ELR (cell line): Measurements from ENCODE around the gene HSBP1.

Source experiments
- DNase-seq: peaks from one replicate; pipeline ENCODE4 v3.0.0-alpha.2; 2015; ENCODE audit warnings: low read depth

HSBP1 gene

DNA sequence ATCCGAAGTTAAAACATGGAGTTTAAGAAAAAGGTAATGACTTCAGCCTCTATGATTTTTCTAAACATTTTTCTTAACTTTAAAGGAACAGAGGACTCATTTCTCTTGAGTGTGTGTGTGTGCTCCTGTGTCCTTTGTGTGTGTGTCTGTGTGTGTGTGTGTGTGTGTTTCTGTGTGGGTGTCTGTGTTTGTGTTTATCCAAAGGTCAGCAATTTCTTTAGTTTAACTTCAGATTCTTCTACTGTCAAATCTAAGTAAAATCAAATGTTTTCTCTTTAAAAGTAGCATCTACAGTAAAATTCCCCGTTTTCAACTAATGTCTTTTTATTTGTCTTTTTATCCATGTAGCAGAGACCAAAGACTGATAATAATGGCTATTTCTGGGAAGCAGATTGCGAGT, 31.8 kb downstream of the HSBP1 start:
- DNase-seq: no peak

DNA sequence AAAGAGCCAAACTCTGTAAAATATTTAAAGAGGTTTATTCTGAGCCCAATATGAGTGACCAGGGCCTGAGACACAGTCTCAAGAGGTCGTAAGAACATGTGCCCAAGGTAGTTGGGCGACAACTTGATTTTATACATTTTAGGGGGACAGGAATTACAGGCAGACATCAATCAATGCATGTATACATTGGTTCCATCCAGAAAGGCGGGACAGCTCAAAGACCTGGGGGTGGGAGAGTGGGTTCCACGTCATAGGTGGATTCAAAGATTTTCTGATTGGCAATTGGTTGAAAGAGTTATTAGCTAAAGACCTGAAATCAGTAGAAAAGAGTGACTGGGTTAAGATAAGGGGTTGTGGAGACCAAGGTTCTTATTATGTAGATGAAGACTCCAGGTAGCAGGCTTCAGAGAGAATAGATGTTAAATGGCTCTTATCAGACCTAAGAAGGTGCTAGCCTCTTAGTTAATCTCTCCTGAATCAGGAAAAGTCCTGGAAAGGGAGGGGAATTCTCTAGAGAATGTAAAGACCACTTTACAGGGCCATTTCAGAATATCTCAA, 32.4 kb downstream of the HSBP1 start:
- DNase-seq: no peak

DNA sequence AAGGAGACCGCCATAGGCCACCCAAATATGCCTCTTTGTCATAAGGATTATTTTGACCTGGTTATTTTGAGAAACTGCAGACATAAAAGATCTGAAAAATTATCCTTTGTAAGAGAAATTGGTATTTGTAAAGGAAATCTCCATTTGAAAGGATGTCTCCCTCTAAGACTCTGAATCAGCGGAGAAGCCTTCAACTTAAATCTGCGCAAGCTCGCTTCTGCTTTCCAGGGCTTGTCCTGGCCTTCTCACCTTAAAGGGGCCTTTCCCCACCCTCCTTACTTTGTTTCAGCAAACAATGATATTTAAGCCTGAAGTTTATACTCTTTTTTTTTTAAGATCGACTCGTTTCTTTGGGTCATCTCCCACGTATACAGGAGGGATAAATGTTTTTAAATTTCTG, 34.5 kb downstream of the HSBP1 start:
- DNase-seq: no peak

DNA sequence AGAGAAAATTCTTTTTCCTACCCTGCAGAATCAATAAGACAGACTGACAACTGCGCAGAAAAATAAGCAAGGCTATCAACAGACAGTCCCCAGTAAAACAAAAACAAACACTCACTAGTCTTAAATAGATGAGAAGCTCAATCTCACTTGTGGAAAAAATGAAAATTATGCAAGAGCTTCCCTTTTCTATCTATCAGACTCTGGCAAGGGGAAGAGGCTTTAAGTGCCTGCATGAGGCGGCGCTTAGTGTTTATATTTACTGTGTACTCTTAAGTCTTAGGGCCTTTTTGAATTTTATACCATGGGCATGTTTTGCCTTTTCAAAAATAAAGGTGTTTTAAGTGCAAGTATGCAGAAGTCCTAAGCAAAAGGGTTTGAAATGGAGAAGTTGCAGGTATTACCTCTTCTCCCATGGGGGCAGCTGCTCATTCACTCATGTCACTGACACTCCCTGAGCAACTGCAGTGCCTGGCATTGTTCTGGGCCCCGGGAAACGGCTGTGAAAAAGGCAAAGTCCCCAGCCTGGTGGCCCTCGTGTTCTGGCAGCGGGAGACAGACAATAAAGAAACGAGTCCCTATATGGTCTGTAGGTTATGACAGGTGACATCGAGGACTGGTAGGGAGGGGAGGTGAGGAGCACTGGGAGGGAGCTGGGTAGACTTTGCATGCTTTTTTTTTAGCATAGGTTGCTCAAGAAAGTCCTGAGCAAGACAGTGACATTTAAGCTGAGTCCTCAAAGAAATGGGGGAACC, 35.2 kb downstream of the HSBP1 start:
- DNase-seq: no peak

DNA sequence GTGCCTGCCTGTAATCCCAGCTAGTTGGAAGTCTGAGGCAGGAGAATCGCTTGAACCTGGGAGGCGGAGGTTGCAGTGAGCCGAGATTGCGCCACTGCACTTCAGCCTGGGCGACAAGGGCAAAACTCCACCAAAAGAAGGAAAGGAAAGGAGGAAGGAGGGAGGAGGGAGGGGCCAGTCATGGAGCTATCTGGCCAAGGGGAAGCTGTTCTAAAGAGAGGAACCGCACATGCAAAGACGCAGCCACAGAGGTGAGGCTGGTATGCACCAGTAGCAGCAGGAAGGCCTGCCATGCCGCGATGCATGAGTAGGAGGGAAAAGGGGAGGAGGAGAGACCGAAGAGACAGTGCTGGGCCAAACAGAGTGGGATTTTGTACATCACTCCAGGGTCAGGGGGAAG, 35.9 kb downstream of the HSBP1 start:
- no peak for DNase-seq

DNA sequence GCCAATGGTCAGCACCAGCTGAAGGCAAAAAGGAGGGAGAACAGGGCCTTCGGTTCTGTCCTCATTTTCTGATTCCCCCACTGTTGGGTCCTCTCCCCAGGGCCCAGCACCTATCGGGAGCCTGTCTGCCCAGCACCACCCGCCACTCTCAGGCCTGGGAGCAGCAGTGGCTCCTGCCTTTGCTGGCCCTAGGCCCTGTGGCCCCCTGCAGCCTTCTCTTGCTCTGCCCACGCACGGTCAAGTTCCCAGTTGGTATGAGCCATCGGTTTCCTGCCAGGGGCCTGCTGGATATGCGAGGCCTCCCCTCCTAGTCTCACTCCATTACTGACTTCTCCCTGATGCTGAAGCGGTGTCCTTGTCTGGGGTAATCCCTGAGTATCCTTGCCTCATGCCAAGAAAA, 37.5 kb downstream of the HSBP1 start:
- DNase-seq: no peak

DNA sequence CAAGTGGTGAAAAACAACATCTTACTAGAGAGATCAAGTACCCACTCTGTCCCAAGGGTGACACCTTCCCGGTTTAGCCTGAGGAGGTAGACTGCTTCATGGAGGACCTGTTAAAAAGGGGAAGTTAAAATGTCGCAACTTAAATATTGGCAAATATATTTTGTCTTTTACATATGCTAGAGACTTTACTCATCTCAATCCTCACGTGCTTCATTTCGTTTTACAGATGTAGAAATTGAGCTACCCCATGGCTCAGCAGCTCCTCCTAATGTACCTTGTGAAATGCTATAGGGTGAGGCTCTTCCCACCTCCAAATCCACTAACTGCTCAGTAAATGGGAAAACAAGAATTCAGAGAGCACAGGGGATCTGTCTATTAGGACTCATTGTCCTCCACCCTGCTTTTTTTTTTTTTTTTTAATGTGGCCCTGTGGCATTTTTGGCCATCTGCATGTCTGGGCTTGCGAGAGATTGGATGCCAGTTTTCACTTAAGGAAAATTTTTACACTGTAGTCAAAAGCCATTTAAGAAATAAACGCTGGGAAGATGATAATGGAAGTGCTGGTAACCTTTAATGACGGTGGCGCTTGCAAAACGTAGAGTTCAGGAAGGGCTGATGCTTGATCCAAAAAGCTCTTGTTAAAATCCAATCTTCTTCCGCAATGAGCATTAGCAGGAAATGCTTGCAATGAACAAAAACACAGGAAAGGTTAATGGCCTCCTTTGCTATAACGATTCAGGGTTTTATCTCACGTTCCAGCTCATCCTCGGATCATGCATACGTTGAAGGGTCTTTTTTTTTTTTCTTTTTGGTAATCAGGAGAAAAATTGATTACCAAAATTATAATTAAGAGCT, 39.8 kb downstream of the HSBP1 start:
- no peak for DNase-seq

DNA sequence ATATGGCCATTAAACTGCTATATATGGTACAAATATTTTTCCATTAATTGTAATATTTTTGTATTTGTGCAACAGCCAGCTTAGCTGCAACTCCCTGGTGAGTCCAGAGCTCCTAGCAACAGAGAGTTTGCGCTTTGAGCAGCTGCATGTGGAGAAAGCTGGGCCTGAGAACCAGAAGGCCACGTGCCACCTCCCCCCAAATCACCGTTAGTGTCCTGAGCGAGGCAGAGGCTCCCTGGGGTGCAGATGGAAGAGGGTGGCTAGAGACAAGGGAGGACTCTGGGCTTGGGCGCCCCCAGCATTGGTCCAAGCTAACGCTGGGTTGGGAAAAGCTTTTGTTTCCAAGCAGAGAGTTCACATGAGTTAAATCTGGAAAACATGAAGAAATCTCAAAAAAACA, 41.6 kb downstream of the HSBP1 start:
- no peak for DNase-seq

DNA sequence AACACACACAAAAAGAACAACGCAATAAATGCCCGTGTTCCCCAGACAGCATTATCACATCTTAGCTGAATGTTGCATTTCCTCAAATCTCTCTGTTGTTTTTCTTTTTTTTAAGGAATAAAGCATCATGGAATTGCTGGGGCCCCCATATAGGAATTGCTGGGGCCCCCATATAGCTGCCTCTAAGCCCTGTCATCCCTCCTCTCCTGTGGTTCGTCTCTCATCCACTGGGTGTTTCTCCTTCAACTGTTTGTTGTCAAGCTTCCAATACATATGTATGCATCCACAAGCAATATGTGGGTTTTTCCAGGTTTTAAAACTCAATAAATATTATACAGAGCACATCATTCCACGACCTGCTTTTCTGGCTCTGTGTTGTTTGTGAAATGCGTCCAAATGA, 43.2 kb downstream of the HSBP1 start:
- DNase-seq: no peak

DNA sequence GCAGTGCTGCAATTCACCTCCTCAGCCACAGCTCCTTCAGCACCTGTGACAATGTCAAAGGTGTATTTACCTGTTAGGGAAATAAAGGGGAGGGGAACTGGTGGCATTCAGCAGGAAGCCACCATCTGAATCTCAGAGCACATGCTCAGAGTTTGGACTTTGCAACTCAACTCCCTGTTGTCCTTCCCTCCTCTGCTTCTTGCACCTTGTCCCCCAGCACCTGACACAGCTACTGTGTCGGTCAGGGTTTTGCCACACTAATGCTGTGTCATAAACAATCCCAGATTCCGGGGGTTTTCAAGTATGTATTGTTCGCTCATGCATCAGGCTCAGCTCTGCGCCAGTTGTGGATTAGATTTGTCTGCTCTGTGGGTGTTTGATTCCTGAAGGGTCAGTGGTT, 43.7 kb downstream of the HSBP1 start:
- no peak for DNase-seq

DNA sequence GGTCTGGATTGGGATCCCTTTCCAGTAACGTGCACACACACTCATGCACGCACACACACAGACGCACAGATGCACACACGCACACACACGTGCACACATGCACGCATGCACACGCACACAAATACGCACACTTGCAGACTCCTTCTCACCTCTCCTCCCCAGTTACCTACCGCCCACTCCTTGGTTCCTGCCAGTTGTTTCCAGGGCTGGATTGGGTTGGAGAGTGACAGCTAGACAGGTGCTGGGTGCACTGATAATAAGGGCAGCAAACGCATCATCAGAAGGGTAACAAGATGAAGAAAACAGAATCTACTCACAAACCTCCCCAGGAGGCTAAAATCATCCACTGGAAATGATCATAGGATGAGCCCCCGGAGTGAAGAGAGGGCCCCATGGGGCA, 45.0 kb downstream of the HSBP1 start:
- no peak for DNase-seq

DNA sequence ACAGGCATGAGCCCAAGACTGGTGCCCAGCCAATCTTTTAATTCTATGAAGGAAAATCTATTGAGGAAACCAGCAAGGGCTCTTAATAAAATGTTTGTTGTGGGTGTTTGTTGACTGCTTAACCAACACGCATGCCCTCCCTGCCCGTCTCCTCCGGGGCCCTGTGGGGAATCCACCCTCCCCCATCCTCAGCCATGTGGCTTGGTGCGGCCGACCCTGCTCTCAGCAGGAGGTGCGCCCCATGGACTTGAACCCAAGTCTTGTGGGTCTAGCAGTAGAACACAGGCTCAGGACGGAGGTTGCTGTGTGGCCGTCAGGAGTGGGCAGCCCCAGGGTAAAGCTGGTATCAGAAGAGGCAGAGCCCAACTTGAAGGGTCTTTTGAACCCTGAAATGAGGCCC, 46.1 kb downstream of the HSBP1 start:
- no peak for DNase-seq

DNA sequence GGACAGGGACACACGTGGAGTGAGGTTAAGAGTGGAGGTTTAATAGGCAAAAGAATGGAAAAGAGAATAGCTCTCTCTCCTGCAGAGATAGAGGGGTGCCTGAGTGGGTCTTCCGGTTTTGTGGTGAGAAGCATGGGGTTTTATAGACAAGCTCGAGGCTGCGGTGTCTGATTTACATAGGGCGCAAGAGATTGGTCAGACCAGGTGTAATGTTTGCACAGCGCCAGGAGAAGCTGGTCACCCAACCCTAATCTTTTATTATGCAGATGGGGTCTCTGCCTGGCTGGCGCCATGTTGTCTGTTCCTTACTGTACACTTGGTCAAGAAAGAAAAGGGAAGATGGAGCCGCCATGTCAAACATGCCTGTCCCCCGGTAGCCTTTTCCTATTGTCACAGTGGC, 46.6 kb downstream of the HSBP1 start:
- DNase-seq: no peak

DNA sequence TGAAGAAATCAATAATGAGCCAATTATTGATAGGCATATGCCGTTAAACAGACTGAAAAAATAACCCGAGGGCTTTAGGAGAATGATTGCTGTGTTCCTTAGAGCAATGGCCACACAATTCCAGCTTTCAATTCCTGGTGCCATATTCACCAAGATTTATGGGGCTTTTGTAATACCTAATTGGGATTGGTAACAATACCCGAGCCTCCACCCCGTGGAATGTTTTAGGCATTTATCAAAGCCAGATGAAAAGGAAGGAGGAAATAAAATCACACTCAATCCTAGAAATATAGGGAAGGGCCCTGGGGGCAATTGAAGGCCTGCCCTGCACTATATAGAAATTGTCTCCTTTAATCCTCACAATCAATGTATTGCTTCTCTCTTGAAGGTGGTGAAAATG, 49.0 kb downstream of the HSBP1 start:
- no peak for DNase-seq

DNA sequence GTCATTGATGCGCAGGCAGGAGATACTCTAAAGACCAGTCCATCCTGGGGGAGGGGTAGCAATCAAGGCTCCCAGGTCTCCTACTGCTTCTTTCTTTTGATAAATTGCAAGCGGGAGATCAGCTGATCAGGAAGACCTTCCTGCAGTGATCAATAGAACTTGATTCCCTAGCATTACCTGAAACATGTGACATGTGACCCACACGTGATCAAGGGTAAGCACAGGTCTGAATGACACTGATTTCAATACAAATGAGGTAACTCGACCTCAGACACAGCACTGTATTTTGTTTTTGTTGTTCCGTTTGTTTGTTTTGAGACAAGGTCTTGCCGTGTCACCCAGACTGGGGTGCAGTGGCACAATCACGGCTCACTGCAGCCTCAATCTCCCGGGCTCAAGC, 51.5 kb downstream of the HSBP1 start:
- no peak for DNase-seq

DNA sequence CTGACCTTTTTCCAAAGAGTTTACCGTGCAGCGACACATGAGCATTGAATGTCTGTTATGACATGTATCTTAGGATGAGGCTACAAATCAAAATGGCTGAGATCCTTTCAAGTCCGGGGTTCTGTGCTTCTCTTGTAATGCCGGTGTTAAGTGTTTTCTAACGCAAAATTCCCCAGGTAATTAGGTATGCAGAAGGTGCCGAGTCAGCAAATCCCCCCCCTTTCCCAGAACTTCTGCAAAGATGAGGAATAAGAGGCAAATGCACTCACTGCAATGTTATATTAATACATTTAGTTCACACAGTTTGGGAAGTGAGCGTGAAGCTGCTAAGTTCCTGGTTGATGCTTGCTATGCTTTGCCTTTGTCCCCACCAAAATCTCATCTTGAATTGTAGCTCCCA, 54.9 kb downstream of the HSBP1 start:
- DNase-seq: no peak

DNA sequence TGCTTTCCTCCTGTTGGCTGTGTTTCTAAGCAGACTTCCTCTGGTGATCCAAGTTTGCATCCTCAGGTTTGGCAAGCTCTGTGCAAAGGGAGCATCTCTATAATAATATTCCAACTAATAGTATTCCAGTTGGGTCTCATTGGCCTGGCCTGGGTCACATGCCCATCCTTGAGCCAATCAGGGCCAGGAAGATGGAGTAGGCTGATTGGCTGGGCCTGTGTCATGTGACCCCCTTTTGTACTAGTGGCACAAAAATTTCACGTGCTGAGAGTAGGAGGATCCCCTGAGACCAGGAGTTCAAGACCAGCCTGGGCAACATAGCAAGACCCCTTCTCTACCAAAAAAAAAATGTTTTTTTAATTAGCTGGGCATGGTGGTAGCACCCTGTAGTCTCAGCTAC, 55.9 kb downstream of the HSBP1 start:
- peak; percentile 3 for DNase-seq
